ENCODE measurements around the gene RABGAP1L. TPM values are rescaled to one million over a fixed set of nuclear protein-coding genes. Genes with fewer than 3 reads are reported as not detected.

RABGAP1L gene
- total RNA-seq, 4 donors from 2014 or later = 31.7 to 49.7 (median 34.3) TPM

DNA sequence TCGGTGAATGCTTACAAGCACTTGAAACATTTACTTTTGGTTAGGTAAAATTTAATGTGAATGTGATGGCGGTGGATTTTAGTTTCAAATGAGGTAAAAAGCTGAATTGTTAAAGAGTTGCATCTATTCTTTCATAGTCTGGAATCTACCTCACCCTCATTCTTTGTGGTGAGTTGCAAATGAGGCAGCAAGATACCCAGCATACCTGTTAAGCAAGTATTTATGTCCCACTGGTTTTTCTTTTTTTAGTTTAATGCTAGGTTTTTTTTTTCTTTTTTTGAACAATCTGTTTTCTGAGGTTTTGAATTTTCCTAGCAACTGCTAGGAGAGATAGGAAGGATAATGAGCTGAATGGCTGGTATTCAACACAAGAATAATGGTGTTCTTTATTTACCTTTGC lies 712.6 kb downstream of the RABGAP1L start:
- ATAC-seq (ENCODE audit: low FRiP score) = no peak
- TF ChIP-seq, protein P1, sequence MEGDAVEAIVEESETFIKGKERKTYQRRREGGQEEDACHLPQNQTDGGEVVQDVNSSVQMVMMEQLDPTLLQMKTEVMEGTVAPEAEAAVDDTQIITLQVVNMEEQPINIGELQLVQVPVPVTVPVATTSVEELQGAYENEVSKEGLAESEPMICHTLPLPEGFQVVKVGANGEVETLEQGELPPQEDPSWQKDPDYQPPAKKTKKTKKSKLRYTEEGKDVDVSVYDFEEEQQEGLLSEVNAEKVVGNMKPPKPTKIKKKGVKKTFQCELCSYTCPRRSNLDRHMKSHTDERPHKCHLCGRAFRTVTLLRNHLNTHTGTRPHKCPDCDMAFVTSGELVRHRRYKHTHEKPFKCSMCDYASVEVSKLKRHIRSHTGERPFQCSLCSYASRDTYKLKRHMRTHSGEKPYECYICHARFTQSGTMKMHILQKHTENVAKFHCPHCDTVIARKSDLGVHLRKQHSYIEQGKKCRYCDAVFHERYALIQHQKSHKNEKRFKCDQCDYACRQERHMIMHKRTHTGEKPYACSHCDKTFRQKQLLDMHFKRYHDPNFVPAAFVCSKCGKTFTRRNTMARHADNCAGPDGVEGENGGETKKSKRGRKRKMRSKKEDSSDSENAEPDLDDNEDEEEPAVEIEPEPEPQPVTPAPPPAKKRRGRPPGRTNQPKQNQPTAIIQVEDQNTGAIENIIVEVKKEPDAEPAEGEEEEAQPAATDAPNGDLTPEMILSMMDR (IDR thresholded peaks at IDR 0.05) = no peak
- no peak for DNase-seq (ENCODE audit: low spot score)

DNA sequence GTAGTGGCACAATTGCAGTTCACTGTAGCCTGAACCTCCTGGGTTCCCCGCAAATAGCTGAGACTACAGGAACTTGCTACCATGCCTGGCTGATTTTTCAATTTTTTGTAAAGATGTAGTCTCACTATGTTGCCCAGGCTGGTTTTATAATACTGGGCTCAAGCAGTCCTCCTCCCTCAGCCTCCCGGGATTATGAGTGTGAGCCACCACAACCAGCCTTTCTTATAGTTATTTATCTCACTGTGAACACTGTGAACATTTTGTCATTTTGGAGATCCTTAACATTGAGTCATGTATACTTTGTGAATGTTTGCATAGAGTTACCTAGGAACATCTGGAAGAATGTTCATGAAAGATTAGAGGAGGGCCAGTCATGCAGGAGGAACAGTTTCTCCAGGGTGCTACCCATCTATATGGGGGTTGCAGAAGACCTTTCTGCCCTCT lies 713.3 kb downstream of the RABGAP1L start:
- TF ChIP-seq, protein P1 (IDR thresholded peaks at IDR 0.05) = no peak
- ATAC-seq (ENCODE audit: low FRiP score) = no peak

DNA sequence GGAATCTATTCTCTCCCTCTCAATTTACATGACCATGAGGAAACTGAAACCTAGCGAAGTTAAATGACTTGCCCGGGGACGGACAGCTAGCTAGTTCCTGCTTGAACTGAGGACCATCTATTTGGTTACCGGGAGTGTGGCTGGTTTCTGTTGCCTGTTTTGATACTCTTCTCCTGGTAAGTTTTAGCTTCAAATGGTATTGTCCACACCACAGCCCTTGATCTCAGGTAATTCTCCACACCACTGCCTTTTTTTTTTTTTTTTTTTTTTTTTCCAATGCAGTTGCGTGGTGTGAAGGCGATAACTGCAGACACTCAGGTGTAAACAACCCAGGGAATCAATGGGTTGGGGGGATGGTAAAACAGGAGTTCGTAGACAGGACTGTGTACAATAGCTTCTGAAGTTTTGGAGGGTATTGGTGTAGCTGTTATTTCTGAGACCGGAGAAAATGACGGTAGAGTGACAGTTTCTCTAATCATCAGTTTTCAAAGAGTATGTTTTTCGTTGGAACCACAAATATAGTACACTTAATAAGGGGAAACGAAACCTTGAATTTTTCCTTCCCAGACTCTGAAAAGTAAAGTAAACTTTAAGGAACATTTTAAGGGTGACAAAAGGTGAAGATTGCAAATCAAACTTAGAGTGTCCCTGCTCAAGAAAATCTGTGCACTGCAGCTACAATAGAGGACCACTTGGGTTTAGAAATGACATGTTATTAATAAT lies 715.2 kb downstream of the RABGAP1L start:
- DNase-seq (ENCODE audit: low spot score) (no peak), ATAC-seq (ENCODE audit: low FRiP score) (no peak)
- TF ChIP-seq, protein P1 (IDR thresholded peaks at IDR 0.05) = no peak

More for the DNA sequence above, 713.3 kb downstream of the RABGAP1L start:
- no peak for DNase-seq (ENCODE audit: low spot score)

DNA sequence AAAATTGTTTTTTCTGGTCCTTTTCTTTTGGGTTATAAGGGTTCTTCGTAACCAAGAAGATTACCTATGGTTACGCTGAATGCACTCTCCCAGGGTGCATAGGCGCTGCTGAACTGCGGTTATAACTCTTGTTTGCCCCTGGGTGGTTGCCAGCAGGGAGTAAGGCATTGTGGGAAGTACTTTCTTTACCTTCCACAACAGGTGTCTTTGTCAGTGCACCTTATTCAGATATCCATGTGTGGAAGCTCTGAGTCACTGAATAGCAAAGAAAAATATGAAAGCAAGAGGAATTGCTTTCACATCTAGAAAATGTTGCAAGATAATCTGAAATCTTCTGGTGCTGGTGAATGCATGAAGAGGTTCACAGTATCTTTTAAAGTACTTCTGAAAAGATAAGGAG lies 716.0 kb downstream of the RABGAP1L start:
- TF ChIP-seq, protein P1 (IDR thresholded peaks at IDR 0.05) = no peak
- no peak for ATAC-seq (ENCODE audit: low FRiP score)
- no peak for DNase-seq (ENCODE audit: low spot score)

DNA sequence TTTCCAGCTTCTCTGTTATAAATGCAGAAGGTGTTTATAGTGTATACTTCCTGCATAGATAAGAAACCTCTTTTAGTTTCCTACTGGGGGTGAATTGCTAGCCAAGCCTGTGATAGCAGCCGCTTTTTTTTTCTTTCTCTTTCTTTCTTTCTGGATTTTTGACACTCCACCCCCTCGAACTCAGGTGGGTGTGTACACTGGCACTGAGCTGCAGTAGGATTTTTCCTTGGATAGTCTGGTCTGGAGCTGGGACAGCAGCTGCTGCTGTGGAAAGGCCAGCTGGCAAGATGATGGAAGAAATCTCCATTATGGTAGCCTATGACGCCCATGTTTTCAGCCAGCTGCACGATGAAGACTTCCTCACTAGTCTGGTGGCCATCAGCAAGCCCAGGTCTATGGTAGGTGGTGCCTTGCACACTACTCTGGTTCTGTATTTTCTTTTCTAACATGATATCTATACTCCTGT lies 717.9 kb downstream of the RABGAP1L start:
- no peak for ATAC-seq (ENCODE audit: low FRiP score)
- TF ChIP-seq, protein P1 (IDR thresholded peaks at IDR 0.05) = no peak
- DNase-seq (ENCODE audit: low spot score) = no peak

DNA sequence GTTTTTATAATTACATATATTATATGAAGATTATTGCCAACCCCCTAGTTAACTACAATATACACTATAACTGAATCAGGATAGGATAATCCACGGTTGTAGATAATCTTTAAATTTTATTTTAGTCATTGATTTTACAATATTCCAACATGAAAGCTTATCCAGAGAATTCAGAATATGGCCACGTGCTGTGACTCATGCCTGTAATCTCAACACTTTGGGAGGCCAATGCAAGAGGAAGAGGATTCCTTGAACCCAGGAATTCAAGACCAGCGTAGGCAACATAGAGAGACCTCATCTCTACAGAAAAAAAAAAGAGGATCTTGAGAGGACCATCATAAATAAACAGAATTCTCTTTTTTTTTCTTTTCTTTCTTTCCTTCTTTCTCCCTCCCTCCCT lies 720.9 kb downstream of the RABGAP1L start:
- DNase-seq (ENCODE audit: low spot score) (no peak), ATAC-seq (ENCODE audit: low FRiP score) (no peak)
- TF ChIP-seq, protein P1 (IDR thresholded peaks at IDR 0.05) = no peak

DNA sequence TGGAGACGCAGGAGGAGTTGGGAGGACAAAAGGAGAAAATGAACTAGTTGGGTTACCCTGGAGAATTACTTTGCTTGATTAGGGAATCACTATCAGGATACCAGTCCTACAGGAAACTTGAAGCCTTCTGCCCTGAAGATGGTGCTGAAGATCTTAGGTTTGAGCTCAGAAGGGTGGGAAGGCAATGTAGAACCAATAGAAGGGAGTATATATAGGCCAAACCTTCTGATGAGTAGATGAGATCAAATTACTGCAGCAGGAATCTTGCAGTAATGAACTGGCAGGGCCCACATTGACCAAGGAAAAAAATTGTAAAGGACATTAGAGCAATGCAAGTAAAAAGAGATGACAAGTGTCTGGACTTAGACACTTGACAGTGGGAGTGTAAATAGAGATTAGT lies 724.1 kb downstream of the RABGAP1L start:
- TF ChIP-seq, protein P1 (IDR thresholded peaks at IDR 0.05) = no peak
- DNase-seq (ENCODE audit: low spot score) (no peak), ATAC-seq (ENCODE audit: low FRiP score) (no peak)
